Liver (tissue), 3 donors: ENCODE measurements around the gene SLC25A26.

Experiments used
- RXRA ChIP-seq, 2 donors: IDR thresholded peaks; 2 replicates each; pipeline ENCODE4 v1.6.1; 2017 to 2018; ENCODE audit warnings: antibody characterized with exemption in 2 of 2, mild to moderate bottlenecking in 1 of 2
- TF ChIP-seq, protein P1 (sequence below): fragments of 150-350 bp; IDR thresholded peaks from 2 replicates; pipeline ENCODE4 v1.5.1; 2017; ENCODE audit warnings: improper control_type of control experiment, low read depth, low read length; ENCODE audit not compliant: missing input control
- donor health status: healthy.
- donor health status: healthy.

GRCh38 chr3:66413151-66413751, 192.4 kb downstream of the SLC25A26 start:
- TF ChIP-seq, protein P1, sequence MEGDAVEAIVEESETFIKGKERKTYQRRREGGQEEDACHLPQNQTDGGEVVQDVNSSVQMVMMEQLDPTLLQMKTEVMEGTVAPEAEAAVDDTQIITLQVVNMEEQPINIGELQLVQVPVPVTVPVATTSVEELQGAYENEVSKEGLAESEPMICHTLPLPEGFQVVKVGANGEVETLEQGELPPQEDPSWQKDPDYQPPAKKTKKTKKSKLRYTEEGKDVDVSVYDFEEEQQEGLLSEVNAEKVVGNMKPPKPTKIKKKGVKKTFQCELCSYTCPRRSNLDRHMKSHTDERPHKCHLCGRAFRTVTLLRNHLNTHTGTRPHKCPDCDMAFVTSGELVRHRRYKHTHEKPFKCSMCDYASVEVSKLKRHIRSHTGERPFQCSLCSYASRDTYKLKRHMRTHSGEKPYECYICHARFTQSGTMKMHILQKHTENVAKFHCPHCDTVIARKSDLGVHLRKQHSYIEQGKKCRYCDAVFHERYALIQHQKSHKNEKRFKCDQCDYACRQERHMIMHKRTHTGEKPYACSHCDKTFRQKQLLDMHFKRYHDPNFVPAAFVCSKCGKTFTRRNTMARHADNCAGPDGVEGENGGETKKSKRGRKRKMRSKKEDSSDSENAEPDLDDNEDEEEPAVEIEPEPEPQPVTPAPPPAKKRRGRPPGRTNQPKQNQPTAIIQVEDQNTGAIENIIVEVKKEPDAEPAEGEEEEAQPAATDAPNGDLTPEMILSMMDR, result no peak
- no peak for TF ChIP-seq RXRA (IDR thresholded peaks at IDR 0.05)
